GM12873 (cell line): ENCODE measurements around the gene RAB3A.

Experiments
- CTCF ChIP-seq: IDR thresholded peaks from 2 replicates; pipeline ENCODE4 v1.5.1; 2012; ENCODE audit warnings: low read depth, mild to moderate bottlenecking, moderate library complexity, low read length, control low read depth; ENCODE audit not compliant: insufficient read depth; ENCODE audit errors: missing control alignments

The RAB3A gene

GRCh38 chr19:18164072-18164471, 39.8 kb downstream of the RAB3A start:
- no peak for TF ChIP-seq CTCF

- TF ChIP-seq CTCF: no peak
These were observed 42.2 kb downstream of the RAB3A start for GRCh38 chr19:18161636-18162002.

GRCh38 chr19:18160971-18161635, 42.7 kb downstream of the RAB3A start:
- peak; percentile 56 for TF ChIP-seq CTCF

GRCh38 chr19:18160493-18160970, 43.3 kb downstream of the RAB3A start:
- TF ChIP-seq CTCF: no peak

GRCh38 chr19:18159810-18160209, 44.0 kb downstream of the RAB3A start:
- no peak for TF ChIP-seq CTCF

- TF ChIP-seq CTCF: no peak
These were observed 45.4 kb downstream of the RAB3A start for GRCh38 chr19:18158467-18158866.

- TF ChIP-seq CTCF: no peak
These were observed 46.3 kb downstream of the RAB3A start for GRCh38 chr19:18157465-18158063.
